ENCODE results near the gene DGKB.

DNA sequence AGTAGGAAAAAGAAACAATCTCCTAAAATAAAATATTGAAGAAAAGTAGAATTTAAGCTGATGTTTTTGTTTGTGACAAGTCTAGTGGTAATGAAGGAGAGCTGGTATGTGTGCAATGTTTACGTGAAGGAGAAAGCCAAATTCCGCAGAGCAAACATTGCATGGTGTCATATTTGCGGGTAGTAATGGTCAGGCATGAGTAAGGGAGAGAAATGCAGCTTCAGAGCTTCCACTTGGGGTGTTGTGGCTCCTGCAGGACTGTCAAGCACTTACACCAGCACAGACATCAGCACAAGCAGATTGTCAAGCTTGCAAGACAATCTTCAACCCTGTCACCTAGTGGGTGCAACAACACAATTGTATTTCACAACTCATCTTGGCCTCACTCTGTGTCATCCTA is 776.6 kb downstream of the DGKB start:
- TF ChIP-seq PATZ1 (CRISPR knock-in tag; IDR thresholded peaks at IDR 0.05; ENCODE audit: borderline replicate concordance): no peak
- no peak for TF ChIP-seq CREB5 (CRISPR knock-in tag; IDR thresholded peaks at IDR 0.05; ENCODE audit: low read depth)
- no peak for TF ChIP-seq ZFP3 (CRISPR knock-in tag; IDR thresholded peaks at IDR 0.05)
- no peak for TF ChIP-seq TSHZ2 (CRISPR knock-in tag; IDR thresholded peaks at IDR 0.05)
- no peak for TF ChIP-seq ARNTL (CRISPR knock-in tag; IDR thresholded peaks at IDR 0.05; ENCODE audit: borderline replicate concordance, low read depth)

Data from SK-N-SH treated with all-trans-retinoic acid at 6 μM for 48 hours (cell line).